GM23338 (cell line): ENCODE data around the gene FHDC1. TPM values are rescaled to one million over a fixed set of nuclear protein-coding genes. Genes with fewer than 3 reads are reported as not detected.

Experiments
- ATAC-seq: fragments of 200-7000 bp; cut with Tn5 transposase; 3 replicates; pipeline ENCODE4 v1.9.1; 2020
- DNase-seq: peaks from one replicate; pipeline ENCODE4 v3.0.0-alpha.2; 2015; ENCODE audit warnings: low spot score
- H2AFZ ChIP-seq: fragments of 200-600 bp; sonication (generic); 2 replicates; pipeline ENCODE4 v1.8.0; 2016; ENCODE audit warnings: antibody characterized with exemption, mild to moderate bottlenecking, moderate library complexity
- H3F3A ChIP-seq: fragments of 200-600 bp; sonication (generic); replicated peaks from 2 replicates; pipeline ENCODE4 v1.8.0; 2017; ENCODE audit warnings: antibody characterized with exemption, mixed run types, low read depth
- H3K27ac ChIP-seq: fragments of 200-600 bp; sonication (generic); 2 replicates; pipeline ENCODE4 v1.6.1; 2016; ENCODE audit warnings: low read depth
- H3K27me3 ChIP-seq: fragments of 200-600 bp; sonication (generic); 2 replicates; pipeline ENCODE4 v1.8.0; 2016; ENCODE audit warnings: mild to moderate bottlenecking, mixed run types, moderate library complexity; ENCODE audit not compliant: insufficient read depth
- H3K36me3 ChIP-seq: fragments of 200-600 bp; sonication (generic); 2 replicates; pipeline ENCODE4 v1.8.0; 2016; ENCODE audit warnings: mild to moderate bottlenecking; ENCODE audit not compliant: insufficient read depth
- H3K4me1 ChIP-seq: fragments of 200-600 bp; sonication (generic); 2 replicates; pipeline ENCODE4 v1.8.0; 2016; ENCODE audit warnings: mild to moderate bottlenecking, moderate library complexity; ENCODE audit not compliant: insufficient read depth
- H3K4me2 ChIP-seq: fragments of 200-600 bp; sonication (generic); 2 replicates; pipeline ENCODE4 v1.7.1; 2017; ENCODE audit warnings: mixed run types
- H3K4me3 ChIP-seq: fragments of 200-600 bp; sonication (generic); 2 replicates; pipeline ENCODE4 v1.6.1; 2016; ENCODE audit warnings: mixed run types
- H3K79me2 ChIP-seq: fragments of 200-600 bp; sonication (generic); replicated peaks from 2 replicates; pipeline ENCODE4 v1.8.0; 2017; ENCODE audit warnings: mild to moderate bottlenecking; ENCODE audit not compliant: insufficient read depth
- H3K9me2 ChIP-seq: fragments of 200-600 bp; sonication (generic); 2 replicates; pipeline ENCODE4 v1.8.0; 2017; ENCODE audit not compliant: insufficient read depth
- H4K20me1 ChIP-seq: fragments of 200-600 bp; sonication (generic); replicated peaks from 2 replicates; pipeline ENCODE4 v1.8.0; 2017; ENCODE audit warnings: mild to moderate bottlenecking; ENCODE audit not compliant: insufficient read depth
- H3K27ac Mint-ChIP-seq: 2 replicates; pipeline ENCODE4 v1.8.0; 2020; ENCODE audit warnings: inconsistent platforms, mild to moderate bottlenecking, moderate library complexity, mixed read lengths
- H3K27me3 Mint-ChIP-seq: 3 replicates; pipeline ENCODE4 v1.8.0; 2022; ENCODE audit warnings: low read depth, mild to moderate bottlenecking, moderate library complexity, mixed read lengths, inconsistent platforms; ENCODE audit not compliant: insufficient read depth, poor library complexity
- H3K36me3 Mint-ChIP-seq: 3 replicates; pipeline ENCODE4 v1.8.0; 2021; ENCODE audit warnings: low read depth, mild to moderate bottlenecking, inconsistent platforms, moderate library complexity, mixed read lengths
- H3K4me1 Mint-ChIP-seq: 3 replicates; pipeline ENCODE4 v1.8.0; 2020; ENCODE audit warnings: mild to moderate bottlenecking, inconsistent platforms, mixed read lengths
- H3K4me3 Mint-ChIP-seq: 3 replicates; pipeline ENCODE4 v1.8.0; 2021; ENCODE audit warnings: moderate library complexity, mild to moderate bottlenecking, inconsistent platforms, mixed read lengths
- H3K9me3 Mint-ChIP-seq: 3 replicates; pipeline ENCODE4 v1.8.0; 2020; ENCODE audit warnings: moderate library complexity, mild to moderate bottlenecking, inconsistent platforms, mixed read lengths
- CREB1 ChIP-seq: fragments of 250-450 bp; sonication (Bioruptor Pico); IDR thresholded peaks from 2 replicates; pipeline ENCODE4 v1.5.0; 2020; ENCODE audit warnings: low read depth, mild to moderate bottlenecking, moderate library complexity
- JUNB ChIP-seq: IDR thresholded peaks from one replicate; pipeline ENCODE4 v1.6.1; 2016; ENCODE audit warnings: antibody characterized with exemption; ENCODE audit not compliant: unreplicated experiment
- NANOG ChIP-seq: IDR thresholded peaks from 2 replicates; pipeline ENCODE4 v1.6.1; 2016; ENCODE audit warnings: antibody characterized with exemption, borderline replicate concordance
- POLR2AphosphoS5 ChIP-seq: IDR thresholded peaks from 2 replicates; pipeline ENCODE4 v1.6.1; 2016; ENCODE audit warnings: antibody characterized with exemption, low read depth
- REST ChIP-seq: IDR thresholded peaks from one replicate; pipeline ENCODE4 v1.6.1; 2018; ENCODE audit warnings: antibody characterized with exemption; ENCODE audit not compliant: unreplicated experiment
- ZNF331 ChIP-seq: fragments of 250-450 bp; sonication (Bioruptor Pico); IDR thresholded peaks from 2 replicates; pipeline ENCODE4 v1.5.0; 2020; ENCODE audit warnings: low read depth, mild to moderate bottlenecking, moderate library complexity
- ZNF462 ChIP-seq: fragments of 250-450 bp; sonication (Bioruptor Pico); IDR thresholded peaks from 2 replicates; pipeline ENCODE4 v1.5.0; 2020; ENCODE audit warnings: mild to moderate bottlenecking, moderate library complexity
- polyA plus RNA-seq: library from polyadenylated mRNA; unstranded; fragments of >200 nt; fragmentation: Nextera tagmentation; extraction: Ambion mirVana; gene quantifications from 2 replicates; pipeline ENCODE4 v1.2.1, GENCODE V29; 2016
- total RNA-seq: library from RNA; depleted of rRNA; stranded (reverse); fragments of >200 nt; shearing (Covaris generic); gene quantifications from 2 replicates; pipeline ENCODE4 v1.2.3, GENCODE V29; 2014
- TF ChIP-seq, protein P1 (sequence below), 2 experiments: fragments of 200-600 bp in 1 of 2; sonication (generic) in 1 of 2; conservative IDR thresholded peaks; 2 replicates each; pipeline versions ENCODE4 v1.5.1 to v1.6.1; 2016 to 2017; ENCODE audit warnings: antibody characterized with exemption in 2 of 2, low read depth in 2 of 2, mild to moderate bottlenecking in 2 of 2, moderate library complexity in 1 of 2

The FHDC1 gene
- total and polyA plus RNA-seq, 2 experiments from 2014 or later = 9.5 to 22.8 TPM

DNA sequence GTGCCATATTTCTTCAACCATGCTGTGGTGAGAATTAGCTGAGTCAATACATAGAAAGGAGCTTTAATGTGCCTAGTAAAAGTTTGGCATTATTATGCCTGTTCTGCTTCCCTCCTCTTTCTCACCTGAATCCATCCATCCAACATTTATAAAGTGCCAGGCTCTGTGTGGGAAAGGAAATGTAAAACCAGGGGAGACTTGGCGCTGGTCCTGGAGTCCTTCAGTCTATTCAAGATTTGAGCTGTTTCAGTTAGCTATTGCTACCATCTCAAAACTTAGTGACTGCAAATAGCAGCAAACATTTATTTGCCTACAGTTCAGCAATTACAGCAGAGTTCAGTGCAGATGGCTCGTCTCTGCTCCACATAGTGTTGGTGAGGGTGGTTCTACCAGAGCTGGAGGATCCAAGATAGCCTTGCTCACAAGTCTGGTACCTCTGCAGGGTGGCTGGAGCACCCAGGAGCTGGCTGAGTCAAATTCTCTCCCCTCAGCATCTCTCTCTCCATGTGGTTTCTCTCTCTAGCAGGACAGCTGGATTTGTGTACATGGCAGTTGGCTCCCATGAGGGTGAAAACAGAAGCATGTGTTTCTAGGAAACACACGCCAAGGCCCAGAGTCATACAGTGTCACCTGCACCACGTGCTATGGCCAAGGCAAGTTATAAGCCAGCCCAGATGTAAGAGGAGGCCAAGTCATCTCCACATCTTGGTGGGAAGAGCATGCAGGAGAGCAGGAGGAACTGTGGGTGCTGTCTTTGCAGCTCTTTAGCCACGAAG, 77.3 kb downstream of the FHDC1 start (continued):
- TF ChIP-seq ZNF462 (CRISPR knock-in tag) (no peak), JUNB (no peak), ZNF331 (CRISPR knock-in tag) (no peak), POLR2AphosphoS5 (no peak), NANOG (no peak)

DNA sequence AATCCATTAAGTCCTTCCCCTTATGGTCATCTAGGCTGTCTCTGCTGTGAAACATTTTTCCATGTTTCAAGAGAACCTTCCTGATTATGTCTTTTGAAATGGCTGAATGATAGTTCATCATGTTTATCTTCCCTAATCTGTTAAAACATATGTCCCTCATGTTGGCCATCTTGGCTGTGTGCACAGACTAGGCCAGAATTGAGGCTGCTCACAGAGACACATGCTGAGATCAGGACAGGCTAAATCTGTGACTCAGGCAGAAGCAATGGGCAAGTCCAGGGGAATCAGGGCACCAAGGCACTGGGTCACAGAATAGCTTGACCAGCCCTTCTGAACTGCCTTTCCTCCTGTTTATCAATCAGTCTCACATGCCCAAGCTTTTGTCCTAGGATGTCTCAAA, 78.3 kb downstream of the FHDC1 start:
- H3K36me3 Mint-ChIP-seq = peaks cover 7% of the 10 kb centered on the region; the same call in 2 of the 3 replicates
- H3K4me3 ChIP-seq = no peak overlapping the region
- H3K27me3 ChIP-seq = no peaks in the 10 kb centered on the region
- no peaks in the 10 kb centered on the region for H3F3A ChIP-seq
- peaks cover 5% of the 10 kb centered on the region for H3K27me3 Mint-ChIP-seq
- no peaks in the 10 kb centered on the region for H4K20me1 ChIP-seq
- H3K79me2 ChIP-seq = no peaks in the 10 kb centered on the region
- no peak overlapping the region for H3K4me3 Mint-ChIP-seq
- no peak overlapping the region for H3K27ac Mint-ChIP-seq
- no peak overlapping the region for H3K27ac ChIP-seq
- peaks cover 3% of the 10 kb centered on the region; the same call in 1 of the 2 replicates for H3K4me1 ChIP-seq
- H2AFZ ChIP-seq = no peak overlapping the region
- peaks cover 3% of the 10 kb centered on the region; the same call in 1 of the 2 replicates for H3K9me2 ChIP-seq
- H3K9me3 Mint-ChIP-seq = peaks cover 13% of the 10 kb centered on the region
- no peak for ATAC-seq
- no peak for DNase-seq
- H3K4me2 ChIP-seq = no peak overlapping the region
- 0 out of 2 replicates have a peak, but pooled peaks cover 3% of the 10 kb centered on the region for H3K36me3 ChIP-seq
- peaks cover 11% of the 10 kb centered on the region for H3K4me1 Mint-ChIP-seq
- TF ChIP-seq CREB1 (no peak), JUNB (no peak), REST (no peak), POLR2AphosphoS5 (no peak)
- TF ChIP-seq, protein P1, sequence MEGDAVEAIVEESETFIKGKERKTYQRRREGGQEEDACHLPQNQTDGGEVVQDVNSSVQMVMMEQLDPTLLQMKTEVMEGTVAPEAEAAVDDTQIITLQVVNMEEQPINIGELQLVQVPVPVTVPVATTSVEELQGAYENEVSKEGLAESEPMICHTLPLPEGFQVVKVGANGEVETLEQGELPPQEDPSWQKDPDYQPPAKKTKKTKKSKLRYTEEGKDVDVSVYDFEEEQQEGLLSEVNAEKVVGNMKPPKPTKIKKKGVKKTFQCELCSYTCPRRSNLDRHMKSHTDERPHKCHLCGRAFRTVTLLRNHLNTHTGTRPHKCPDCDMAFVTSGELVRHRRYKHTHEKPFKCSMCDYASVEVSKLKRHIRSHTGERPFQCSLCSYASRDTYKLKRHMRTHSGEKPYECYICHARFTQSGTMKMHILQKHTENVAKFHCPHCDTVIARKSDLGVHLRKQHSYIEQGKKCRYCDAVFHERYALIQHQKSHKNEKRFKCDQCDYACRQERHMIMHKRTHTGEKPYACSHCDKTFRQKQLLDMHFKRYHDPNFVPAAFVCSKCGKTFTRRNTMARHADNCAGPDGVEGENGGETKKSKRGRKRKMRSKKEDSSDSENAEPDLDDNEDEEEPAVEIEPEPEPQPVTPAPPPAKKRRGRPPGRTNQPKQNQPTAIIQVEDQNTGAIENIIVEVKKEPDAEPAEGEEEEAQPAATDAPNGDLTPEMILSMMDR (conservative IDR thresholded peaks at IDR 0.05; ENCODE audit: low read depth in 2 of 2) = no peak
